ENCODE data around the gene SLC22A23.

- TF ChIP-seq, protein P1, sequence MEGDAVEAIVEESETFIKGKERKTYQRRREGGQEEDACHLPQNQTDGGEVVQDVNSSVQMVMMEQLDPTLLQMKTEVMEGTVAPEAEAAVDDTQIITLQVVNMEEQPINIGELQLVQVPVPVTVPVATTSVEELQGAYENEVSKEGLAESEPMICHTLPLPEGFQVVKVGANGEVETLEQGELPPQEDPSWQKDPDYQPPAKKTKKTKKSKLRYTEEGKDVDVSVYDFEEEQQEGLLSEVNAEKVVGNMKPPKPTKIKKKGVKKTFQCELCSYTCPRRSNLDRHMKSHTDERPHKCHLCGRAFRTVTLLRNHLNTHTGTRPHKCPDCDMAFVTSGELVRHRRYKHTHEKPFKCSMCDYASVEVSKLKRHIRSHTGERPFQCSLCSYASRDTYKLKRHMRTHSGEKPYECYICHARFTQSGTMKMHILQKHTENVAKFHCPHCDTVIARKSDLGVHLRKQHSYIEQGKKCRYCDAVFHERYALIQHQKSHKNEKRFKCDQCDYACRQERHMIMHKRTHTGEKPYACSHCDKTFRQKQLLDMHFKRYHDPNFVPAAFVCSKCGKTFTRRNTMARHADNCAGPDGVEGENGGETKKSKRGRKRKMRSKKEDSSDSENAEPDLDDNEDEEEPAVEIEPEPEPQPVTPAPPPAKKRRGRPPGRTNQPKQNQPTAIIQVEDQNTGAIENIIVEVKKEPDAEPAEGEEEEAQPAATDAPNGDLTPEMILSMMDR (conservative IDR thresholded peaks at IDR 0.05; ENCODE audit: low read depth, low read length) = no peak
- no peak for TF ChIP-seq EZH2 (IDR thresholded peaks at IDR 0.05; ENCODE audit: low read length, unreplicated experiment)
Observed at GRCh38 chr6:3421143-3421542, 35.7 kb downstream of the SLC22A23 start.

Data from PC-3 (cell line).